Stimulated activated CD4-positive, alpha-beta T cell treated with anti-CD3 and anti-CD28 coated beads, Interleukin-1b, Interleukin-23, amount 100 ng/mL, for 1 hour (primary cell): ENCODE results near the gene GOLPH3L.
"Not testable (repeated sequence)": the region's sequence is repeated elsewhere in the genome, so short reads cannot be mapped to it uniquely, and the experiment has no call there.

ENCODE experiments used
- DNase-seq, 2 donors: peaks; one replicate each; pipeline ENCODE4 v3.0.0-alpha.2; 2020; ENCODE audit warnings: low read depth in 2 of 2

GOLPH3L gene

DNA sequence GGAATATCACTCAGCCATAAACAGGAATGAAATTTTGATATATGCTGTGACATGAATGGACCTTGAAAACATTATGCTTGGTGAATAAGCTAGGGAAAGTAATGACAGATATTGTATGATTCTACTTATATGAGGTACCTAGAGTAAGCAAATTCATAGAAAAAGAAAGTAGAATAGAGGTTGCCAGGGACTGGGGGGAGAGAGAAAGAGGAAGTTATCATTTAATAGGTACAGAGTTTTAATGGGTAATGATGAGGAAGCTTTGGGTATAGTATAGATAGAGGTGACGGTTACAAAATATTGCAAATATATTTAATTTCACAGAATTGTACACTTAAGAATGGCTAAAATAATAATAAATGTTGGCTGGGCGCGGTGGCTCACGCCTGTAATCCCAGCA lies 36.4 kb downstream of the GOLPH3L start:
- DNase-seq, result no peak

- DNase-seq, result not testable (repeated sequence)
Observed at GRCh38 chr1:150657064-150657463, 39.9 kb downstream of the GOLPH3L start.

DNA sequence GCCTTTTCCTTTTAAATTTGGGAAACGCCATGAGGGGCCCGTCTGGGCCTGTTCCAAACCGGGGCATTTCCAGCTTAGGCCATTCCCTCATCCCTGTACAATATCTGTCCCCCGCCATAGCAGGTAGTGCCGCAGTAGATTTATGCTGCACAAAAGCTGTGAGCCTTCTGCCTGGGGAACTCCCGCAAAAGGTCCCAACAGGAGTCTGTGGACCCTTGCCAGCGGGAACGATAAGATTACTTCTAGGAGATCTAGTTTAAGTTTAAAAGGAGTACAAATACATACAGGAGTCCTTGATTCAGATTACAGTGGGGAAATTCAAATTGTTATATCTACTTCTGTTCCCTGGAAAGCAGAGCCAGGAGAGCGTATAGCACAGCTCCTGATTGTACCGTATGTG lies 42.3 kb downstream of the GOLPH3L start:
- not testable (repeated sequence) for DNase-seq

- DNase-seq, result no peak
Observed at GRCh38 chr1:150650193-150650592, 46.8 kb downstream of the GOLPH3L start.

- no peak for DNase-seq
Observed at GRCh38 chr1:150649441-150650075, 47.4 kb downstream of the GOLPH3L start.

- DNase-seq, result no peak
Observed at GRCh38 chr1:150642296-150642695, 54.7 kb downstream of the GOLPH3L start.

- not testable (repeated sequence) for DNase-seq
Observed at GRCh38 chr1:150641126-150641815, 55.7 kb downstream of the GOLPH3L start.

GRCh38 chr1:150638430-150638829 lies 58.5 kb downstream of the GOLPH3L start:
- DNase-seq, result not testable (repeated sequence)

GRCh38 chr1:150634839-150635622 lies 61.9 kb downstream of the GOLPH3L start:
- not testable (repeated sequence) for DNase-seq

DNA sequence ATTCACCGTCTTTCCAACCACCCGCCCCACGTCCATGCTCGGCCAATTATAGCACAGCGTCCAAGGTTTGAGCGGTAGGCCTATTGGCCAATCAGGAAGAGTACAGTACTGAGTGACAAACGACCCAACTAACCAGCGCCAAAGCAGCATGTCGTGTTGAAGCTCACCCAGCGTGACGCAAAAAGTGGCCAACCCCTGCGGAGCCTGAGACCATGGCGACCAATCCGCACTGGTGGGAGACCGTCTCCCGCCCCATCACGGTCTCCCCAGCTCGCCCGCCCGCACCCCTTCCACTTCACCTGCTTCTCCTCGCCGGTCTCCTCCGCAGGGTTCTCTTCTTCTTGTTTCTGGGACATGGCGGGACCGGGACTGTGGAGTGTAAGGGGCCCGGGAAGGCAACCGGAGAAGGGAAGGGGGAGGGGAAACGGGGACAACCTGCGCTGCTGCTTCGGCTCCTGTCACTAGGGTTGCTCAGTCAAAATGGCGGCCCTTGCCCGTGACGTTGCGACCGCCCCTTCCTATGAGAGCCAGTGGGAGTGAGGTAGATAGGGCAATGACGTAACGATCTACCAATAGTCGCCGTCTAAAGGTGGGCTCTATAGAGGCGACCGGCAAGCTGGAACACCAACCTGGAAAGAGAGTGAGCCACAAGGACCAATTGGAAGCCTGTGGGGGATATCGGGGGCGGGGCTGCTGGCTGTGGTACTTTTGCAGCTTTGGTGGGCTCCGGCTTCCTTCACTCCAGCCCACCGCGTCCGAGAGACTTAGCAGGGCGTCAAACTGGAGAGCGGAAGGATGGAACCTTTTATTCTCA lies 67.6 kb downstream of the GOLPH3L start, which contains the start of gene ENSA:
Gene ENSA (minus strand): TSS at position 498 of the 814 bp plus-strand sequence. CDS start 142 bp downstream, at position 356.
- peak; percentile 82 to 88 for DNase-seq

DNA sequence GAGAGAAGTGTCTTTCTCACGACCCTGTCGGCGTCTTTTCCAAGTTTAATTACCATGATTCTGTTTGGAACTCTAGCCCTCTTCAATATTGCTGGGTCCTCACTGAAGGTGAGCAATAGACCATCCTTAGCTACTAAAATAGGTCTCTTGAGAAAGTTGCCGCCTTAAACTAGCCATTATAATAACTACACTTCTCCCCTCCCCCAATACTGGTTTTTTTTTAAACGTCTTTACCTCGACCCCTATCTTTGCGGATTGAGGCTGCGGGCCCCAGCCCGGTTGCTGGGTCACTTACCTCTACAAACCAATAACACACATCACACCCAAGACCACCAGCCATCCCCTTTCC lies 68.2 kb downstream of the GOLPH3L start:
- no peak for DNase-seq

DNA sequence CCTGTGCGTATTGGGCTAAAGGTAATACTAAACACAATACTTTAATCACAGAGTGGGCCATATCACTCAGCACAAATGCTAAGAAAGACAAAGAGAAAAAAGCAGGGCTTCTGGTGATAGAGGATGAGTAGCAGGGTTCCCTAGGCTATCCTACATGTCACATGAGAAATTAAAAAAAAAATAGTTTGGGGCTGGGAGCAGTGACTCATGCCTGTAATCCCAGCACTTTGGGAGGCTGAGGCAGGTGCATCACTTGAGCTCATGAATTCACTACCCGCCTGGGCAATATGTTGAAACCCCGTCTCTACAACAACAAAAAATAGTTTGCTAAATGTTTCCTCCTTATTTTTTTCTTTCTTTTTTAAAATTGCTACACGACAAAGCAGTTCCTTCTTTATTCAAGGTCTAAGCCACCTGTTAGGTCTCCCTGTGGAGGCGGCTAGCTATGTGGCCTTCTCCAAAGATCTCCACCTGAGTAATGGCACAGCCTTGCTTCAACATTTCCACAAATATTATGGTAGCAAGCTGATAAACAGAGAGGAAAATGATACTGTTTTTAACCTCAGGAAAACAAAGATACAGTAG lies 69.0 kb downstream of the GOLPH3L start:
- no peak for DNase-seq

DNA sequence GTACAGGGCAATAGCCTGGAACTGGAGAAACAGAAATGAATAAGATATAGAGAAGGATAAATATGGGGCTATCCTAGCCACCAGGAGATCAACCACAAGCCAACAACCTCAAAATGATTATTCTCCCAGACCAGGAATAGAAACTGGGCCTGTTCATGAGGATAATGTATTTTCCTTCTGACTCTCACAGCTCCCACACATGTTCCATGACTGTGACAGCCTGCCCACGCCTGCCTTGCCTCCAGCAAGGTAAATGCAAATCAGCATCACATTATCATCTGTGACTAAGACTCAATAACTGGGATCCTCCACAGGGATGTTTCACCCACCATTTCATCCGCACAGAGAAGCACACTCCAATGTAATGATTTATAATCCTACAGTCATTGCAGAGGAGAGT lies 70.8 kb downstream of the GOLPH3L start:
- no peak for DNase-seq

GRCh38 chr1:150624546-150624945 lies 72.4 kb downstream of the GOLPH3L start:
- DNase-seq, result not testable (repeated sequence)

- DNase-seq, result not testable (repeated sequence)
Observed at GRCh38 chr1:150624134-150624533, 72.8 kb downstream of the GOLPH3L start.

- DNase-seq, result no peak
Observed at GRCh38 chr1:150622303-150622975, 74.5 kb downstream of the GOLPH3L start.

DNA sequence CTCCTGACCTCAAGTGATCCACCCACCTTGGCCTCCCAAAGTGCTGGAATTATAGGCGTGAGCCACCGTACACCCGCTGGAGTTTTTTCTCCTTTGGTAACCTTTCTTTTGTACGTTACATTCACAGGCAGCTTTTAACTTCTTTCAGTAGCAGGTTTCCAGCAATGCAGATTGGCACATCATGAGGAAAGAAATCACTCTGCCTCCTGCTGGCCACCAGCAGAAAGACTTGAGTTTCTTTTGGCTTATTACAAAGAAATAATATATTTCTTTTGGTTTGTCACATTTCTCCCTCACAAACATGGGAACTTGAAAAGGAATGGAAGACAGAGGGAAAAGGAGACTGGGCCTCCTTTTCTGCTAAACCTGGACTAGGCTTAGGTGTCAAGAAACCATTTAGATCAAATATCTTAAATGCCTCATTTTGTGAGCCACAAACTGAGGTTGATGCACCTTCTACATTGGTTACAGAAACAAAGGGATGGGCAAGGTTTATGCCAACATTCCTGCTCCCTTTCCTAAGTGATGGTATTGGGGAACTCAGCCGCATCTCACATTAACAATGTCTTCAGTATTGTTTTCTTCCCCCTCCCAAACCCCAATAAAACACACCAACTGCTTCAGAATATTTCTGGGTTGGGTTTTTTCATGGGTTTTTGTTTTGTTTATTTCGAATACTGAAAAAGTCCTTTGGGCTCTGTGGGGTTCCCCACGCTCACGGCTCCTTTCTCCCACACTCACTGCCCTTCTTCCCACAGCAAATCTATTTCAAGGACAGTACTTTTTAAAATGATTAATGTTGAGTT lies 75.3 kb downstream of the GOLPH3L start:
- peak in 1 of 2 donors; percentile 25 for DNase-seq

DNA sequence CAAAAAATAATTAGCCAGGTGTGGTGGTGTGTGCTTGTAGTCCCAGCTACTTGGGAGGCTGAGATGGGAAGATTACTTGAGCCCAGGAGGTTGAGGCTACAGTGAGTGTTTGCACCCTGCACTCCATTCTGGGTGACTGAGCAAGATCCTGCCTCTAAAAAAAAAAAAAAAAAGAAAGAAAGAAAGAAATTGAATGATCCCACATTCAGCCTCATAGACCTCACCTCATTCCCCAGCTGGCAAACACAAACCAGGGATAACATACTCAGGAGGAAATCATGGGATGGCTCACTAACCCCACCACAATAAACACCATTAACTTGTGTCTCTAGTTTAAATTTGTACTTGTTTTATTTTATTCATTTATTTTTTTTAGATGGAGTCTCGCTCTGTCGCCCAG lies 76.0 kb downstream of the GOLPH3L start:
- DNase-seq, result no peak

- no peak for DNase-seq
Observed at GRCh38 chr1:150619576-150620509, 77.1 kb downstream of the GOLPH3L start.
